Retina (tissue), 1 donor: ENCODE results near the gene B3GALT6.

ENCODE experiments used
- DNase-seq: peaks from one replicate; pipeline ENCODE4 v3.0.0-alpha.2; 2016

The B3GALT6 gene

GRCh38 chr1:1216770-1217620 is 15.0 kb upstream of the B3GALT6 start:
- no peak for DNase-seq

- DNase-seq, result no peak
Observed at GRCh38 chr1:1217621-1218523, 14.2 kb upstream of the B3GALT6 start.

- no peak for DNase-seq
Observed at GRCh38 chr1:1218524-1219200, 13.4 kb upstream of the B3GALT6 start.

DNA sequence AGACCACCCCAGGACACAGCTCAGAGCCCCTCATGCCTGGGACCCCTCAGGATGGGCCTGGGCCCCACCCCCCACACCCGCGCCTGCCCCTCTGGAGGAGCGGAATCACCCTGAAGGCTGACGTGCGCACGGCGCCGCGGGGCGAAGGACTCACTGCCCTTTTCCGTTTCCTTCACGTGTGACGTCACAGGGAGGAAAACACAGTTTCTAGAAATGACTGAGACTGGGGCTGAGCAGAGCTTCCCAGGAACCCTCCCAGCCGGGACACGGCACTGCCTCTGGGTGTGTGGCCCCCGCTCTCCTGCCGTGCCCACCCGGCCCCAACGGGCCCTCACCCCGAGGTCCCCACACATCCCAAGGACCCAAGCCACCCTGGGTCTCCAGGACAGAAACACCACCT is 12.7 kb upstream of the B3GALT6 start:
- no peak for DNase-seq

DNA sequence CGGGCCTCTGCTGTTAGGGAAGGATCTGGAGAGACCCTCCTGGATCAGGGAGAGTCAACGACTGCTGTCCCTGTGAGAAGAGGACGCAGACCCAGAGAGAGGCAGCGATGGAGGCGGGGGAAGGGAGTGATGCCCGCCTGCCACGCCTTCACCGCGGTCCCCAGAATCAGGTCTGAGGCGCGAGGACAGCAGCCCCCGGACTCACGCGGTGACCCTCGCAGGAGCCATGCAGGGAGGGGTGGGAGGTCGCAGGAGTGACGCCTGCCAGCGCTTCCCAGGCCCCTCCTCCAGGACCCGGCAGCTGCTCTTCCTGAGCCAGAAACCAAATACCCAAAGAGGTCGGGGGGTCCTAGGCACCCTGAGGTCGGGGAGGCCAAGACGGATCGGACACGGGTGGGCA is 11.8 kb upstream of the B3GALT6 start:
- no peak for DNase-seq

- DNase-seq, result no peak
Observed at GRCh38 chr1:1221887-1222574, 10.0 kb upstream of the B3GALT6 start.

DNA sequence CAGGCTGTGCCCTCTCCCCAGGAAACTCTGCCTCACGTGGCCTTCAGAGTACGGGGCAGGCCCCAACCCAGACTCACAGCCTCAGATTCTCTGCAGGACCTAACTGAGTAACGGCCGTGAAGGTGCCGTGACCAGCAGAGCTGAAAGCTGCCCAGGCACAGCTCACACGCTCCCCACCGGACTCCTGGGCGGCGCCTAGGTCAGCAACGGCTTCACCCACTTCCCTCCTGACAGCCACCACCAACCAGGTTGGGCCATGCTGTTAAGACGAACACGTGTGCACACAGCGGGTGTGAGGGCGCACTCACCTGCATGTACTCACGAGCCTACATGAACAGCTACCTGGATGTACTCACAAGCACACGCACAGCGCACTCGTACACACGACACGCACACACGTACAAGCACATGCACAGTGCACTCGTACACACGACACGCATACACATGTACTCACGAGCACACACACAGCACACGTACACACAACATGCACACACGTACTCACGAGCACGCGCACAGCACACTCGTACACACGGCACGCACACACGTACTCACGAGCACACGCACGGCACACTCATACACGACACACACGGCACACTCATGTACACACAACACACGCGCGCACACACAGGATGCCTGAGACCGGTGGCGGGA is 9.3 kb upstream of the B3GALT6 start:
- no peak for DNase-seq

GRCh38 chr1:1223321-1223720 is 8.7 kb upstream of the B3GALT6 start:
- no peak for DNase-seq

GRCh38 chr1:1223891-1224290 is 8.1 kb upstream of the B3GALT6 start:
- DNase-seq, result no peak

DNA sequence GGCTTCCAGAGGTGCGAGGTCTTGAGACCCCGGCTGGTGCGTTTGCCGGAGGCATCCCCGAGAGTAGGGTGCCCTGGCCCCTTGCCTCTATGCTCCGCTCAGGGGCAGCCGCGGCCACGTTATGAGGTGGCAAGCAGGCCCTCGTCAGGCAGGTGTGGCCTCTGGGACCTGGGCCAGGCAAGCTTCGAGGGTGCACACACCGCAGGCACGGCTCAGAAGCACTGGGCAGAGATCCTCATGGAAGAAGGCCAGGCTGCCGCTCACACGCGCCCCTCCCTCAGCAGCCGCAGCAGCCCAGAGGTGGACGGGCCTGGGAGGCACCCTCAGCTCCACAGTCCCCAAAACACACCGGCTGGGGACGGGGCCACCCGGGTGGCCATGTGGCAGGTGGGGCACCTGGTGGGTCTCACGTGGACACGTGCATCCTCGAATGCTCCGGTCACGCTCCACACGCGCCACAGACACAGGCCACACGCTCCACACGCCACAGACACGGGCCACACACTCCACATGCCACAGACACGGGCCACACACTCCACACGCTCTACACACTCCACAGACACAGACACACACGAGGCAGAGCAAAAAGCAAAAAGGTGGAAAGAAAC is 6.7 kb upstream of the B3GALT6 start:
- DNase-seq, result no peak

- DNase-seq, result no peak
Observed at GRCh38 chr1:1225913-1226312, 6.1 kb upstream of the B3GALT6 start.

- DNase-seq, result no peak
Observed at GRCh38 chr1:1226566-1227362, 5.3 kb upstream of the B3GALT6 start.

- no peak for DNase-seq
Observed at GRCh38 chr1:1227386-1227785, 4.7 kb upstream of the B3GALT6 start.

DNA sequence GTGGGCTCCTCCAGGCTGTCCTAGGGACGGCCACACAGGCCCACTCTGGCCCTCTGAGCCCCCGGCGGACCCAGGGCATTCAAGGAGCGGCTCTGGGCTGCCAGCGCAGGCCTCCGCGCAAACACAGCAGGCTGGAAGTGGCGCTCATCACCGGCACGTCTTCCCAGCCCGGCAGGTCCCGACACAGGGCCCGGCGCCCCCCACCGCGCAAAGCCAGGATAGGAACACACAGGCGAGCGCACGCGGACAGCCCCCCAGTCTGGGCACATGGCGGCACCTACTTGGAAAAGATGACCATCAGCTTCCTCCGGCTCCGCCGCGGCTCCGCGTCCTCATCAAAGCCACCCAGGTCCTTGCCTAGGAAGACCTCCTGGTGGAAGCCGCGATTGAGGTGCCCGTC is 3.9 kb upstream of the B3GALT6 start:
- DNase-seq, result no peak

DNA sequence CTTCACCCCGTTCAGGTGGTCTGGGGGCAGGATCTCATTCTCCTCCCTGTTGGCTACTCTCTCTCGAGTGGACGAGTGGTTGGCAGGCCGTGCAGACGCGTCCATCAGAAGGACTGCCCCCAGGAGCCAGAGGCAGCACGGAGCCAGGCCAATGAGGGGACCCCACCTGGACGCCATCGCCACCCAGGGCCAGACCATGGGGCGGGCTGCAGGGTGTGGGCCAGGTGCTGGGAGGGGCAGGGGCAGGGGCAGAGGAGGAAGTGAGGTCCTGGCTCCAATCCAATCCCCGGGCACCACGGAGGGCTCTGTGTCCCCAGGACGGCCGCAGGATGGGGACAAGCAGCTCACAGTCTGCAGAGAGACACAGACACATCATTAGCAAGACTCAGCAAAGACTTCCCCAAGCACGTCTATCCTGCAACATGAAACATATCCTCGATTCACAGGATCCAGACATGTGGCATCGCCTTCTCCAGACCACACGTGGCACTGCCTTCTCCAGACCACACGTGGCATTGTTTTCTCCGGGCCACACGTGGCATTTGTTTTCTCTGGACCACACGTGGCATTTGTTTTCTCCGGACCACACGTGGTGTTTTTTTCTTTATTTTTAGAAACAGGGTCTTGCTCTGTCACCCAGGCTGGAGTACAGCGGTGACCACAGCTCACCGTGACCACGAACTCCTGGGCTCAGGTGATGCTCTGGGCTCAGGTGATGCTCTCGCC is 3.3 kb upstream of the B3GALT6 start:
- no peak for DNase-seq

DNA sequence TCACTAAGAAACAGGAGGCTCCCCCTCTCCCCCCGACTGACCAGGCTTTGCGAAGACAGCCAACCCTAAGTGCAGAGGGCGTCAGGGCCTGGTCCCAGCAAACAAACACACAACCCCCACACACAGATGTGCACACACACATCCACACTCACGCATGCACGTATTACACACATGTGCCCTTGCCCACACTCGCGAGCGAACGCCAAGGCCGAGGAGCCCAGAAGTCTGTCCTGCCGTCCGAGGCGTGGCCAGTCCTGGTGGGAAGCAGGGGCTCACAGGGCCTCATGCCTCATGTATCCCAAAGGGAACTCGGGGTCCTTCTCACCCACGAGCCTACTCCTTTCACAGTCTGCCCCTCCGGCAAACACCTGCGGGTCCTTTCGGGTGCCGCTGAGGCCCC is 2.3 kb upstream of the B3GALT6 start:
- no peak for DNase-seq

- peak; percentile 49 for DNase-seq
Observed at GRCh38 chr1:1230656-1231399, 1.2 kb upstream of the B3GALT6 start.

DNA sequence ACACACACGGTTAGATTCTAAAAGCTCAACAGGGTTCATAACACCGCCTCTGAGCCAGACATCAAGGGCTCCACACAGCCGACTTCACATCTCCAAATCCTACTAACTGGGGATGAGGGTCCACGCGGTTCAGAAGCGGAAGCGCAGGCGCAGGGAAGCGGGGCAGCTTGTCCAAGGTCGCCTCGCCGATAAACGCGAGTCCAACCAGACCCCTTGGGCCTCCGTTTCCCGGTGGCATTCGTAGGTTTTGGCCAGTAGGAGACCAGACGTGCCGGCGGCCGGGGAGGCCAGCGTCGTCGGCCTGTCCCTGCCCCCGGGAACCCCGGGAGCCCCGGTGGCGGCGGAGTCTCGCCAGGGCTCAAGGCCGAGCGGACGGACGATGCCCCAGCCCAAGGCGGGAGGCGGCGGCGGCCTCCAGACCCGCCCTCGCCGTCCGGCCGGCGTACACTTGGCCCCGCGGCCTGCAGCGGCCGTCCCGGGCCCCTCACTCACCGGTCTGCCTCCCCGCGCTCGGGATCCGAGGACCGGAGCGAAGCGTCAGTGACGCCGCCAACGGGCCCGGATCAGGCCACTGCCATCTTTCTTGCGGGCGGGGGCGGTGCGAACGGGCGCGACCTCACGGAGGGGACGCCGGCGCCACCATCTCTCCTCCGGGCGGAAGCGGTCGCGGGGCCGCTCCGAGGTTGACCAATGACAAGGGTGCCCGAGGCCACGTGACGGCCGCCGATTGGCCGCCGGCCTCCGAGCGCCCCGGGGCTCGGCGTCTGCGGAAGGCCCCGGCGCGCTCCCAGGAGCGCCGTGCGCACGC is 433 bp upstream of the B3GALT6 start, which contains the start of gene SDF4:
Gene SDF4, minus strand, starts transcription at position 602 of the 808 bp plus-strand sequence. CDS start 3,229 bp downstream, outside the sequence.
- peak; percentile 96 for DNase-seq
